ENCODE data around the gene TNFRSF4. TPM values are rescaled to one million over a fixed set of nuclear protein-coding genes. Genes with fewer than 3 reads are reported as not detected.

TNFRSF4 gene
- total and polyA plus RNA-seq, 9 of the 15 experiments (the other 6 are each of a cell fraction or from before 2014, with no cell fraction given) = 0.07 to 0.44 (median 0.19) TPM; not detected in 5

GRCh38 chr1:1208713-1209433 is 5.1 kb downstream of the TNFRSF4 start (continued):
- TF ChIP-seq SIRT6 (IDR thresholded peaks at IDR 0.05; ENCODE audit: low read depth, low read length) (no peak), CGGBP1 (CRISPR knock-in tag; IDR thresholded peaks at IDR 0.05) (no peak), ZFP36 (IDR thresholded peaks at IDR 0.05; ENCODE audit: low read depth, low read length, partially characterized antibody) (no peak), ZNF124 (CRISPR knock-in tag; IDR thresholded peaks at IDR 0.05) (no peak), ATF4 (CRISPR knock-in tag; IDR thresholded peaks at IDR 0.05) (no peak), MEIS2 (IDR thresholded peaks at IDR 0.05; ENCODE audit: partially characterized antibody) (no peak), EGR1 (conservative IDR thresholded peaks at IDR 0.05) (peak; percentile 96), ZNF239 (CRISPR knock-in tag; IDR thresholded peaks at IDR 0.05) (no peak), IFI16 (CRISPR knock-in tag; IDR thresholded peaks at IDR 0.05) (no peak), ESRRA (IDR thresholded peaks at IDR 0.05; ENCODE audit: borderline replicate concordance, low read depth) (no peak; the same call in 1 of the 2 replicates), ZBTB9 (CRISPR knock-in tag; IDR thresholded peaks at IDR 0.05) (no peak), ZNF184 (CRISPR knock-in tag; IDR thresholded peaks at IDR 0.05) (no peak), KHSRP (IDR thresholded peaks at IDR 0.05) (no peak), SMARCA4 (IDR thresholded peaks at IDR 0.05) (no peak), ZNF253 (CRISPR knock-in tag; conservative IDR thresholded peaks at IDR 0.05) (no peak), CREBBP (IDR thresholded peaks at IDR 0.05; ENCODE audit: low read depth, low read length) (no peak), MAZ (CRISPR knock-in tag; conservative IDR thresholded peaks at IDR 0.05 in 1 of 2, IDR thresholded peaks at IDR 0.05 in 1 of 2) (peak in 1 of 2 experiments; percentile 63; a peak in 1 of 4 replicates), NR2C1 (IDR thresholded peaks at IDR 0.05) (no peak), NR2C1 (tag; IDR thresholded peaks at IDR 0.05) (no peak), PHF21A (IDR thresholded peaks at IDR 0.05; ENCODE audit: borderline replicate concordance, low read depth) (0 out of 2 replicates have a peak, but pooled peaks have one; percentile 22), KLF6 (CRISPR knock-in tag; IDR thresholded peaks at IDR 0.05; ENCODE audit: borderline replicate concordance) (no peak), ZNF589 (CRISPR knock-in tag; IDR thresholded peaks at IDR 0.05; ENCODE audit: low read depth) (no peak), ZNF224 (CRISPR knock-in tag; IDR thresholded peaks at IDR 0.05) (no peak), KDM2B (CRISPR knock-in tag; IDR thresholded peaks at IDR 0.05) (no peak), HDAC1 (IDR thresholded peaks at IDR 0.05) (peak in 1 of 2 experiments; percentile 51; a peak in 1 of 4 replicates), ZNF740 (CRISPR knock-in tag; IDR thresholded peaks at IDR 0.05) (peak; percentile 82; the same call in 1 of the 2 replicates), ZNF740 (tag; IDR thresholded peaks at IDR 0.05) (no peak), NCOA4 (IDR thresholded peaks at IDR 0.05; ENCODE audit: partially characterized antibody) (no peak)

Data from K562 (cell line).